BLaER1 treated with 17β-estradiol and CSF1 and Interleukin-3, amounts not matched to agents 10 nM and 100 nM (cell line): Measurements from ENCODE around the gene NAXE.
A peak's percentile ranks its signal among the peaks of the same experiment; 100 is the strongest.
"Not testable (repeated sequence)": the region's sequence is repeated elsewhere in the genome, so short reads cannot be mapped to it uniquely, and the experiment has no call there.

Experiments used
- H3K27ac ChIP-seq, 11 experiments: shearing (Covaris generic); formaldehyde crosslinking; 2 replicates each; pipeline ENCODE4 v1.8.1; 2022
- H3K27me3 ChIP-seq, 11 experiments: shearing (Covaris generic); formaldehyde crosslinking; 2 replicates each; pipeline ENCODE4 v1.8.1; 2022
- H3K36me3 ChIP-seq, 11 experiments: shearing (Covaris generic); formaldehyde crosslinking; 2 replicates each; pipeline ENCODE4 v1.8.1; 2022
- H3K4me1 ChIP-seq, 10 experiments: shearing (Covaris generic); formaldehyde crosslinking; 2 replicates each; pipeline ENCODE4 v1.8.1; 2022
- H3K4me2 ChIP-seq, 11 experiments: shearing (Covaris generic); formaldehyde crosslinking; 2 replicates each; pipeline ENCODE4 v1.8.1; 2022
- H3K4me3 ChIP-seq, 10 experiments: shearing (Covaris generic); formaldehyde crosslinking; 2 replicates each; pipeline ENCODE4 v1.8.1; 2022
- H3K9ac ChIP-seq, 11 experiments: shearing (Covaris generic); formaldehyde crosslinking; 2 replicates each; pipeline ENCODE4 v1.8.1; 2022
- H3K9me3 ChIP-seq, 11 experiments: shearing (Covaris generic); formaldehyde crosslinking; replicated peaks in 1 of 11; 2 replicates each; pipeline ENCODE4 v1.8.1; 2022
- H4K20me1 ChIP-seq, 11 experiments: shearing (Covaris generic); formaldehyde crosslinking; 2 replicates each; pipeline ENCODE4 v1.8.1; 2022
- Cebpa-rat ChIP-seq, 11 experiments: shearing (Covaris generic); IDR thresholded peaks; 2 replicates each; pipeline ENCODE4 v1.8.1; 2022

The NAXE gene

DNA sequence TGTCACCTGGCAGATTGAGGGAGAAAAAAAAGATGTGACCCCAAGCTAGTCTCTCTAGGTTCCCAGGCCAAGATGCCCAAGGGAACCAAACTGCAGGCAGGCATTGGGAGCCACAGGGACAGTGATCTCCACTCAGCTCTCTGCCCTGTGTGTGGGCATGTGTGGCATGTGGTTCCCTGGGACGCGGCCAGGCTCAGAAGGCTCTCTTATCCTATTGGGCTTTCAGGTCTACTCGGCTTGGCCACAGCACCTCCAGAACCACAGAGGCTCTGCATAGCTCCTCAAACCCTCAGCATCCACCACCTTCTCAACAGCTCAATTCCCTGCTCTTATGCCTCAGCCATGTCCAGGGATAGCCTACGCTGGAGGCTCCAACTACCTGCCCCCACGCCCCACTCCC lies 41.2 kb upstream of the NAXE start:
- Histone ChIP-seq H3K4me3 (no peak overlapping the region), H3K9me3 (peaks cover 0 to 8% (median 0%) of the 10 kb centered on the region in 11 experiments; a peak in 2 of 22 replicates), H3K27me3 (no peaks in the 10 kb centered on the region), H3K36me3 (peaks cover 0 to 87% (median 70%) of the 10 kb centered on the region in 11 experiments; a peak in 18 of 22 replicates), H3K27ac (peak overlapping the region in 10 of 11 experiments; percentile 8 to 95 (median 94); a peak in 17 of 22 replicates), H3K9ac (peak overlapping the region in 10 of 11 experiments; percentile 23 to 80 (median 76); a peak in 16 of 22 replicates), H4K20me1 (no peaks in the 10 kb centered on the region), H3K4me1 (peaks cover 57 to 76% (median 62%) of the 10 kb centered on the region in 10 experiments), H3K4me2 (peak overlapping the region; percentile 65 to 93 (median 79); a peak in 18 of 22 replicates)
- TF ChIP-seq Cebpa-rat (IDR thresholded peaks at IDR 0.05): no peak

GRCh38 chr1:156551066-156551643 lies 40.4 kb upstream of the NAXE start:
- peak overlapping the region in 5 of 10 experiments; percentile 2 to 37 (median 21); a peak in 6 of 20 replicates for H3K4me3 ChIP-seq
- no peaks in the 10 kb centered on the region for H4K20me1 ChIP-seq
- peak in 2 of 11 experiments; percentile 35 to 42; a peak in 2 of 22 replicates for TF ChIP-seq Cebpa-rat (IDR thresholded peaks at IDR 0.05)
- H3K4me2 ChIP-seq: peak overlapping the region; percentile 65 to 93 (median 79)
- peaks cover 0 to 87% (median 70%) of the 10 kb centered on the region in 11 experiments; a peak in 18 of 22 replicates for H3K36me3 ChIP-seq
- no peaks in the 10 kb centered on the region for H3K27me3 ChIP-seq
- H3K9ac ChIP-seq: peak overlapping the region in 8 of 11 experiments; percentile 66 to 80 (median 78); a peak in 15 of 22 replicates
- peaks cover 0 to 8% (median 0%) of the 10 kb centered on the region in 11 experiments; a peak in 2 of 22 replicates for H3K9me3 ChIP-seq
- peak overlapping the region in 10 of 11 experiments; percentile 78 to 95 (median 94); a peak in 20 of 22 replicates for H3K27ac ChIP-seq
- peaks cover 64 to 84% (median 69%) of the 10 kb centered on the region in 10 experiments for H3K4me1 ChIP-seq

DNA sequence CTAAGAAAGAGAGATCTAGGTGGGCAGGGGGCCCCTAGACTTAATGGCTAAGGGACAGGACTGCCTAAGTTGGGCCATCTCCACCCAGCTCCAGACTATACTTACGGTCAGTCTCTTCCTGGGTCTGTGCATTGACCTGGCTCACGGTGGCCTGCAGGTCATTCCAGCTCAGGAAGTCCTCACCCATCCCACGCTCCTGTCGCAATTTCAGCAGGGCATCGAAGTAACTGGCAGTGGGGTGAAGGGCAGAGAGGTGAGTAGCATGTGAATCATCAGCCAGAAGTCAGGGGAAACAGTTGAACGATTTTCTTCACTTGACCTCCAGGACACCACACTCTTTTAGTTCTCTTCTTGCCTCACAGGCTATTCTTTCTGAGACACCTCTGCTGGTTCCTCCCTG lies 39.7 kb upstream of the NAXE start:
- Histone ChIP-seq H3K4me3 (peak overlapping the region in 6 of 10 experiments; percentile 2 to 37 (median 15); a peak in 7 of 20 replicates), H3K27ac (peak overlapping the region in 10 of 11 experiments; percentile 78 to 95 (median 94); a peak in 20 of 22 replicates), H3K4me2 (peak overlapping the region; percentile 65 to 93 (median 79))

GRCh38 chr1:156552518-156552917 lies 39.1 kb upstream of the NAXE start:
- TF ChIP-seq Cebpa-rat (IDR thresholded peaks at IDR 0.05): no peak
- Histone ChIP-seq H3K4me3 (peak overlapping the region in 2 of 10 experiments; percentile 10 to 21; a peak in 4 of 20 replicates), H3K4me1 (peaks cover 68 to 90% (median 75%) of the 10 kb centered on the region in 10 experiments), H4K20me1 (no peaks in the 10 kb centered on the region), H3K36me3 (peaks cover 0 to 79% (median 62%) of the 10 kb centered on the region in 11 experiments; a peak in 18 of 22 replicates), H3K9me3 (peaks cover 0 to 8% (median 0%) of the 10 kb centered on the region in 11 experiments; a peak in 2 of 22 replicates), H3K27ac (peak overlapping the region; percentile 57 to 95 (median 93); a peak in 21 of 22 replicates), H3K4me2 (peak overlapping the region; percentile 65 to 93 (median 79)), H3K9ac (peak overlapping the region in 9 of 11 experiments; percentile 36 to 80 (median 77); a peak in 17 of 22 replicates), H3K27me3 (no peaks in the 10 kb centered on the region)

More for the DNA sequence above, 39.7 kb upstream of the NAXE start:
- peaks cover 0 to 8% (median 0%) of the 10 kb centered on the region in 11 experiments; a peak in 2 of 22 replicates for H3K9me3 ChIP-seq
- peaks cover 68 to 90% (median 75%) of the 10 kb centered on the region in 10 experiments for H3K4me1 ChIP-seq
- no peaks in the 10 kb centered on the region for H4K20me1 ChIP-seq
- peak in 2 of 11 experiments; percentile 17 to 41; a peak in 2 of 22 replicates for TF ChIP-seq Cebpa-rat (IDR thresholded peaks at IDR 0.05)
- H3K36me3 ChIP-seq: peaks cover 0 to 85% (median 69%) of the 10 kb centered on the region in 11 experiments; a peak in 18 of 22 replicates
- H3K9ac ChIP-seq: peak overlapping the region in 9 of 11 experiments; percentile 36 to 80 (median 77); a peak in 16 of 22 replicates
- no peaks in the 10 kb centered on the region for H3K27me3 ChIP-seq

GRCh38 chr1:156552937-156553336 lies 38.6 kb upstream of the NAXE start:
- TF ChIP-seq Cebpa-rat (IDR thresholded peaks at IDR 0.05): peak; percentile 66 to 99 (median 98)
- peaks cover 0 to 74% (median 58%) of the 10 kb centered on the region in 11 experiments; a peak in 18 of 22 replicates for H3K36me3 ChIP-seq
- peak overlapping the region; percentile 65 to 93 (median 79) for H3K4me2 ChIP-seq

GRCh38 chr1:156553860-156554485 lies 37.6 kb upstream of the NAXE start:
- H3K9ac ChIP-seq: peak overlapping the region in 10 of 11 experiments; percentile 6 to 80 (median 77); a peak in 18 of 22 replicates
- H3K4me2 ChIP-seq: peak overlapping the region; percentile 65 to 93 (median 79)
- no peaks in the 10 kb centered on the region for H3K27me3 ChIP-seq
- peak overlapping the region; percentile 57 to 95 (median 93); a peak in 21 of 22 replicates for H3K27ac ChIP-seq
- peaks cover 0 to 64% (median 48%) of the 10 kb centered on the region in 11 experiments; a peak in 18 of 22 replicates for H3K36me3 ChIP-seq
- TF ChIP-seq Cebpa-rat (IDR thresholded peaks at IDR 0.05): no peak
- peak overlapping the region in 3 of 10 experiments; percentile 2 to 27 (median 10); a peak in 2 of 20 replicates for H3K4me3 ChIP-seq
- no peaks in the 10 kb centered on the region for H4K20me1 ChIP-seq
- peaks cover 0 to 8% (median 0%) of the 10 kb centered on the region in 11 experiments; a peak in 2 of 22 replicates for H3K9me3 ChIP-seq
- peaks cover 68 to 79% (median 75%) of the 10 kb centered on the region in 10 experiments for H3K4me1 ChIP-seq

More at GRCh38 chr1:156552937-156553336, 38.6 kb upstream of the NAXE start:
- H4K20me1 ChIP-seq, H3K9me3 ChIP-seq, H3K27me3 ChIP-seq, H3K4me3 ChIP-seq: not testable (repeated sequence)
- H3K27ac ChIP-seq: peak overlapping the region; percentile 57 to 95 (median 93); a peak in 21 of 22 replicates
- H3K4me1 ChIP-seq: peaks cover 68 to 88% (median 75%) of the 10 kb centered on the region in 10 experiments
- peak overlapping the region in 10 of 11 experiments; percentile 6 to 80 (median 78); a peak in 19 of 22 replicates for H3K9ac ChIP-seq

DNA sequence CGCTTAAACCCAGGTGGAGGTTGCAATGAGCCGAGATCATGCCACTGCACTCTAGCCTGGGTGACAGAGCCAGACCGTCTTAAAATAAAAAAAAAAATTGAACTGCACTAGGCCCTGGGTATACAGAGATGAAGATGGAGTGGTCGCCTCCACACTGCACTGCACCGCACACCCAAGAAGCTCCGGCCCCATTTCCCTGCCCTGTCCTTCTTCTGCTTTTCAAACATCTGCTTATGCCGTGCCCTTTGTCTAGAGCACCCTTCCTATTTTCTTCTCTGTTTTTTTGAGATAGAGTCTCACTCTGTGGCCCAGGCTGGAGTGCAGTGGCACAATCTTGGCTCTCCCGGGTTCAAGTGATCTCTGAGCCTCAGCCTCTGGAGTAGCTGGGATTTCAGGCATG lies 36.6 kb upstream of the NAXE start:
- Histone ChIP-seq H3K4me2 (peak overlapping the region; percentile 65 to 93 (median 79); a peak in 19 of 22 replicates), H3K9me3 (peaks cover 0 to 8% (median 0%) of the 10 kb centered on the region in 11 experiments; a peak in 2 of 22 replicates), H3K4me3 (no peak overlapping the region), H3K27ac (peak overlapping the region in 10 of 11 experiments; percentile 17 to 95 (median 94); a peak in 17 of 22 replicates), H4K20me1 (no peaks in the 10 kb centered on the region), H3K9ac (peak overlapping the region in 2 of 11 experiments; percentile 64 to 79; a peak in 2 of 22 replicates), H3K4me1 (peaks cover 72 to 79% (median 78%) of the 10 kb centered on the region in 10 experiments), H3K27me3 (no peaks in the 10 kb centered on the region), H3K36me3 (peaks cover 0 to 64% (median 50%) of the 10 kb centered on the region in 11 experiments; a peak in 18 of 22 replicates)
- no peak for TF ChIP-seq Cebpa-rat (IDR thresholded peaks at IDR 0.05)

DNA sequence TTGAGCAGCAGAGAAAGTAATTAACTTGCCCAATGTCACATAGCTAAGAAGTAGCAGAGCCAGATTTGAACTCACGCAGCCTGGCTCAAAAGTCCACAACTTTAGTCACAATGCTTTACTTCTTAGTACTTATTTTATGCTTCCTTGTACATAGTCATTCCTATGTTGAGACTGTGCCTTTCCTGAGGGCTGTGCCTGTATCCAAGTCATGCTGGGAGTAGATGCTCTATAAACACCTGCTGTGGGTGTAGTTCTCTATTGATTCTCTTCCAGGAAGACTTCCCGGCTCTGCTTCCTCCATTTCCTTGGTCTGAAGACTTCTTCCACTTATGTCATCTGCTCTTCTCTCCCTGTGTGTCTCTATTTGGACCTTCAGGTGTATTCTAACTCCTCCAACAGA lies 35.9 kb upstream of the NAXE start:
- H3K4me3 ChIP-seq: no peak overlapping the region
- H3K27me3 ChIP-seq: no peaks in the 10 kb centered on the region
- peaks cover 0 to 8% (median 0%) of the 10 kb centered on the region in 11 experiments; a peak in 2 of 22 replicates for H3K9me3 ChIP-seq
- no peak for TF ChIP-seq Cebpa-rat (IDR thresholded peaks at IDR 0.05)
- H3K4me1 ChIP-seq: peaks cover 67 to 79% (median 72%) of the 10 kb centered on the region in 10 experiments
- H3K27ac ChIP-seq: peak overlapping the region in 9 of 11 experiments; percentile 17 to 95 (median 94); a peak in 10 of 22 replicates
- H3K4me2 ChIP-seq: peak overlapping the region in 10 of 11 experiments; percentile 3 to 87 (median 40); a peak in 9 of 22 replicates
- peak overlapping the region in 1 of 11 experiments; percentile 16; a peak in 1 of 22 replicates for H3K9ac ChIP-seq
- peaks cover 0 to 64% (median 57%) of the 10 kb centered on the region in 11 experiments; a peak in 18 of 22 replicates for H3K36me3 ChIP-seq
- no peaks in the 10 kb centered on the region for H4K20me1 ChIP-seq
